IMR-90 (cell line): ENCODE results near the gene PCDHA8.
"Not testable (repeated sequence)": the region's sequence is repeated elsewhere in the genome, so short reads cannot be mapped to it uniquely, and the experiment has no call there.

ENCODE experiments used
- CTCF ChIP-seq: conservative IDR thresholded peaks from 2 replicates; pipeline ENCODE4 v1.5.1; 2012; ENCODE audit warnings: mild to moderate bottlenecking, low read depth, low read length, improper control_type of control experiment
- POLR2A ChIP-seq: IDR thresholded peaks from 2 replicates; pipeline ENCODE4 v1.6.1; 2012; ENCODE audit warnings: mild to moderate bottlenecking, low read depth, low read length
- SMC3 ChIP-seq: fragments of 150-350 bp; IDR thresholded peaks from 2 replicates; pipeline ENCODE4 v1.6.1; 2016; ENCODE audit warnings: low read depth, mild to moderate bottlenecking, antibody characterized with exemption, low read length, moderate library complexity

GRCh38 chr5:140796072-140796717 lies 44.8 kb upstream of the PCDHA8 start:
- TF ChIP-seq CTCF, POLR2A, SMC3: not testable (repeated sequence)
